Uterus (tissue), 2 donors: ENCODE data around the gene SPINDOC.

Source experiments
- POLR2A ChIP-seq, 2 donors: fragments of 450-650 bp; IDR thresholded peaks; one replicate each; pipeline ENCODE4 v1.6.1; 2016; ENCODE audit warnings: antibody characterized with exemption in 2 of 2, mild to moderate bottlenecking in 1 of 2, moderate library complexity in 1 of 2
- TF ChIP-seq, protein P1 (sequence below), 4 experiments: fragments of 200-600 bp in 2 of 4; fragments of 450-650 bp in 2 of 4; sonication (generic) in 2 of 4; IDR thresholded peaks; one replicate each; pipeline ENCODE4 v1.5.1; 2016 to 2019; ENCODE audit warnings: antibody characterized with exemption in 4 of 4, mild to moderate bottlenecking in 2 of 4, moderate library complexity in 1 of 4

DNA sequence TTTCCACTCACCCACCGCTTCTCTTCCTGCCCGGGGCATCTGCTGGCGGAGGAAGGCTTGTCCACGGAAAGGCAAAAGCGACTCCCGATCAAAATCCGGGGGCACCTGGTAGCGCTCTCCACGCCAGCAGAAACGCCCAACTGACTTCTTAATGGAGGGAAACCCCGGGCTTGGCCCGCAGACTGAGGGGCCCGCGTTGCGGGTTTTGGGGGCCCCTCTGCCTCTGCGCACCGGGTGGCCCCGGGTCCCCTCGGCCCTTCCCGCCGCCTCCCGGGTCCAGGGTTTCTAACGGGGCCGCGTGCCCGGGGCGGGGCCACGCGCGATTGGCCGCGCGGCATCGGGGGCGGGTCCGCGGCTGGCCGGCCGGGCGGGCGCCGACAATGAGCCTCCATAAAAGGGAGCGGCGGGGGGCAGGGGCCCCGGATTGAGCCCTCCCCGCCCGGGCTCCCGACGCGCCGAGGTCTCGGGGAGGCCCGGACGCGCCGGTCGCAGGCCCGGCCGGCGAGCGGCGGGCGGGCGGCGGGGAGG, at the start of gene SPINDOC:
- TF ChIP-seq, protein P1, sequence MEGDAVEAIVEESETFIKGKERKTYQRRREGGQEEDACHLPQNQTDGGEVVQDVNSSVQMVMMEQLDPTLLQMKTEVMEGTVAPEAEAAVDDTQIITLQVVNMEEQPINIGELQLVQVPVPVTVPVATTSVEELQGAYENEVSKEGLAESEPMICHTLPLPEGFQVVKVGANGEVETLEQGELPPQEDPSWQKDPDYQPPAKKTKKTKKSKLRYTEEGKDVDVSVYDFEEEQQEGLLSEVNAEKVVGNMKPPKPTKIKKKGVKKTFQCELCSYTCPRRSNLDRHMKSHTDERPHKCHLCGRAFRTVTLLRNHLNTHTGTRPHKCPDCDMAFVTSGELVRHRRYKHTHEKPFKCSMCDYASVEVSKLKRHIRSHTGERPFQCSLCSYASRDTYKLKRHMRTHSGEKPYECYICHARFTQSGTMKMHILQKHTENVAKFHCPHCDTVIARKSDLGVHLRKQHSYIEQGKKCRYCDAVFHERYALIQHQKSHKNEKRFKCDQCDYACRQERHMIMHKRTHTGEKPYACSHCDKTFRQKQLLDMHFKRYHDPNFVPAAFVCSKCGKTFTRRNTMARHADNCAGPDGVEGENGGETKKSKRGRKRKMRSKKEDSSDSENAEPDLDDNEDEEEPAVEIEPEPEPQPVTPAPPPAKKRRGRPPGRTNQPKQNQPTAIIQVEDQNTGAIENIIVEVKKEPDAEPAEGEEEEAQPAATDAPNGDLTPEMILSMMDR (IDR thresholded peaks at IDR 0.05), result no peak
- TF ChIP-seq POLR2A (IDR thresholded peaks at IDR 0.05), result peak in 1 of 2 donors; percentile 58
